H1 (cell line): ENCODE data around the gene UHRF1. TPM values are rescaled to one million over a fixed set of nuclear protein-coding genes. Genes with fewer than 3 reads are reported as not detected.

Source experiments
- ASH2L ChIP-seq: fragments of 200-600, 300-600 bp; sonication (generic); IDR thresholded peaks from one replicate; pipeline ENCODE4 v1.7.1; 2017; ENCODE audit warnings: low read length
- CBX8 ChIP-seq: fragments of 300-800, 300-1000 bp; sonication (generic); IDR thresholded peaks from 2 replicates; pipeline ENCODE4 v1.7.1; 2016; ENCODE audit warnings: low read depth, low read length, borderline replicate concordance
- CEBPB ChIP-seq: IDR thresholded peaks from 2 replicates; pipeline ENCODE4 v1.6.1; 2012; ENCODE audit warnings: low read depth, low read length
- FOSL1 ChIP-seq: IDR thresholded peaks from 2 replicates; pipeline ENCODE4 v1.6.1; 2011; ENCODE audit warnings: mild to moderate bottlenecking, low read depth, low read length, moderate library complexity; ENCODE audit not compliant: insufficient read depth
- KDM5A ChIP-seq: fragments of 200-600 bp; IDR thresholded peaks from 2 replicates; pipeline ENCODE4 v1.7.1; 2012; ENCODE audit warnings: mild to moderate bottlenecking, low read length, inconsistent platforms, mixed read lengths
- MAX ChIP-seq: IDR thresholded peaks from 2 replicates; pipeline ENCODE4 v1.6.1; 2012; ENCODE audit warnings: inconsistent platforms
- NANOG ChIP-seq: IDR thresholded peaks from 2 replicates; pipeline ENCODE4 v1.6.1; 2011; ENCODE audit warnings: low read length, low read depth, mild to moderate bottlenecking, inconsistent platforms; ENCODE audit not compliant: insufficient read depth, poor library complexity, severe bottlenecking
- POLR2A ChIP-seq, 2 experiments: IDR thresholded peaks; 1 replicate in 1 of 2; 2 replicates in 1 of 2; pipeline ENCODE4 v1.6.1; 2011; ENCODE audit warnings: low read depth in 2 of 2, low read length in 2 of 2, mild to moderate bottlenecking in 2 of 2; ENCODE audit errors: control extremely low read depth in 1 of 2
- RAD21 ChIP-seq, 2 experiments: IDR thresholded peaks in 1 of 2; conservative IDR thresholded peaks in 1 of 2; 2 replicates each; pipeline ENCODE4 v1.6.1; 2011; ENCODE audit warnings: low read depth in 2 of 2, low read length in 2 of 2, improper control_type of control experiment in 1 of 2, inconsistent platforms in 1 of 2, mild to moderate bottlenecking in 1 of 2, moderate library complexity in 1 of 2
- RFX5 ChIP-seq: IDR thresholded peaks from 2 replicates; pipeline ENCODE4 v1.6.1; 2011; ENCODE audit warnings: low read depth, low read length, improper control_type of control experiment, borderline replicate concordance
- SAP30 ChIP-seq: fragments of 300-600 bp; sonication (generic); IDR thresholded peaks from 2 replicates; pipeline ENCODE4 v1.7.1; 2012; ENCODE audit warnings: low read length, moderate library complexity, mild to moderate bottlenecking, inconsistent platforms; ENCODE audit not compliant: insufficient read depth, insufficient replicate concordance
- SIRT6 ChIP-seq: IDR thresholded peaks from one replicate; pipeline ENCODE4 v1.7.1; 2012; ENCODE audit warnings: low read length, inconsistent platforms
- SIX5 ChIP-seq: IDR thresholded peaks from 2 replicates; pipeline ENCODE4 v1.6.1; 2011; ENCODE audit warnings: mild to moderate bottlenecking, low read depth, low read length
- TAF1 ChIP-seq: IDR thresholded peaks from 2 replicates; pipeline ENCODE4 v1.6.1; 2011; ENCODE audit warnings: mild to moderate bottlenecking, low read depth, low read length
- ZNF274 ChIP-seq: IDR thresholded peaks from 2 replicates; pipeline ENCODE4 v1.7.0; 2012; ENCODE audit warnings: low read length, borderline replicate concordance; ENCODE audit errors: extremely low read depth
- polyA plus RNA-seq, 7 experiments: library from polyadenylated mRNA; depleted of rRNA in 3 of 7; stranded (reverse) in 5 of 7; unstranded in 2 of 7; fragments of >200 nt in 5 of 7; fragments of 200-250 nt in 2 of 7; gene quantifications; 1 replicate in 5 of 7; 2 replicates in 1 of 7; 4 replicates in 1 of 7; pipeline versions ENCODE4 v1.2.1 to v1.2.3, GENCODE V29; 2011 to 2013; ENCODE audit warnings: missing spikeins in 2 of 7, mixed read lengths in 2 of 7
- total RNA-seq: library from RNA; stranded (reverse); fragmentation: NEBNext Ultra II Directional; extraction: Animal tissue kit (Norgen Biotek cat#: 25700); gene quantifications from 2 replicates; pipeline ENCODE4 v1.2.1, GENCODE V29; 2021
- TF ChIP-seq, protein P1 (sequence below): IDR thresholded peaks from 2 replicates; pipeline ENCODE4 v1.6.1; 2011; ENCODE audit warnings: low read length, improper control_type of control experiment

The UHRF1 gene
- total and polyA plus RNA-seq, 2 of the 8 experiments (the other 6 are each of a cell fraction or from before 2014, with no cell fraction given), result 14.7 to 65.8 TPM

- TF ChIP-seq TAF1, result peak; percentile 48; the same call in 1 of the 2 replicates
- no peak for TF ChIP-seq NANOG
- TF ChIP-seq ASH2L, result peak; percentile 43
- TF ChIP-seq POLR2A (IDR thresholded peaks at IDR 0.05; ENCODE audit: control extremely low read depth in 1 of 2, low read depth in 2 of 2, low read length in 2 of 2), result no peak; a peak in 1 of 3 replicates
- no peak for TF ChIP-seq SIRT6
- no peak for TF ChIP-seq FOSL1
- TF ChIP-seq, protein P1, sequence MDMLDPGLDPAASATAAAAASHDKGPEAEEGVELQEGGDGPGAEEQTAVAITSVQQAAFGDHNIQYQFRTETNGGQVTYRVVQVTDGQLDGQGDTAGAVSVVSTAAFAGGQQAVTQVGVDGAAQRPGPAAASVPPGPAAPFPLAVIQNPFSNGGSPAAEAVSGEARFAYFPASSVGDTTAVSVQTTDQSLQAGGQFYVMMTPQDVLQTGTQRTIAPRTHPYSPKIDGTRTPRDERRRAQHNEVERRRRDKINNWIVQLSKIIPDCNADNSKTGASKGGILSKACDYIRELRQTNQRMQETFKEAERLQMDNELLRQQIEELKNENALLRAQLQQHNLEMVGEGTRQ, result no peak
- TF ChIP-seq RAD21 (IDR thresholded peaks at IDR 0.05 in 1 of 2, conservative IDR thresholded peaks at IDR 0.05 in 1 of 2; ENCODE audit: low read depth in 2 of 2, low read length in 2 of 2), result no peak
- no peak for TF ChIP-seq CEBPB
- no peak for TF ChIP-seq SIX5
- no peak for TF ChIP-seq SAP30
- TF ChIP-seq MAX, result peak; percentile 30
- TF ChIP-seq ZNF274, result no peak
- no peak for TF ChIP-seq KDM5A
- TF ChIP-seq RFX5, result no peak
- TF ChIP-seq CBX8, result no peak
Measured at GRCh38 chr19:4909156-4909896, at the start of gene UHRF1 (continued).
